BE2C (cell line): ENCODE measurements around the gene PKM.

Experiments used
- DNase-seq: peaks from one replicate; pipeline ENCODE4 v3.0.0-alpha.2; 2020
- H3K27me3 ChIP-seq: fragments of 250-450 bp; sonication (Bioruptor Pico); 2 replicates; pipeline ENCODE4 v1.5.1; 2020; ENCODE audit warnings: mild to moderate bottlenecking
- H3K36me3 ChIP-seq: fragments of 250-450 bp; sonication (Bioruptor Pico); 2 replicates; pipeline ENCODE4 v1.5.1; 2020; ENCODE audit warnings: mild to moderate bottlenecking
- H3K4me1 ChIP-seq: fragments of 250-450 bp; sonication (Bioruptor Pico); 2 replicates; pipeline ENCODE4 v1.5.1; 2020
- H3K4me3 ChIP-seq: 2 replicates; pipeline ENCODE4 v1.5.1; 2011; ENCODE audit warnings: low read depth, low read length
- H3K9me3 ChIP-seq: fragments of 250-450 bp; sonication (Bioruptor Pico); 2 replicates; pipeline ENCODE4 v1.5.1; 2020
- CTCF ChIP-seq: IDR thresholded peaks from 2 replicates; pipeline ENCODE4 v1.5.1; 2012; ENCODE audit warnings: mild to moderate bottlenecking, low read depth, low read length

Gene PKM

GRCh38 chr15:72205896-72206676 lies 24.9 kb downstream of the PKM start:
- H3K4me3 ChIP-seq = no peak overlapping the region
- H3K36me3 ChIP-seq = peaks cover 98% of the 10 kb centered on the region
- TF ChIP-seq CTCF = no peak
- H3K9me3 ChIP-seq = no peaks in the 10 kb centered on the region
- H3K27me3 ChIP-seq = no peaks in the 10 kb centered on the region
- no peak for DNase-seq
- H3K4me1 ChIP-seq = peaks cover 24% of the 10 kb centered on the region

- TF ChIP-seq CTCF = no peak
- Histone ChIP-seq H3K9me3 (no peaks in the 10 kb centered on the region), H3K36me3 (peaks cover 98% of the 10 kb centered on the region), H3K4me3 (no peak overlapping the region), H3K4me1 (peaks cover 24% of the 10 kb centered on the region), H3K27me3 (no peaks in the 10 kb centered on the region)
- no peak for DNase-seq
Observed at GRCh38 chr15:72205273-72205672, 25.7 kb downstream of the PKM start.

- H3K36me3 ChIP-seq = peaks cover 100% of the 10 kb centered on the region
- peaks cover 24% of the 10 kb centered on the region for H3K4me1 ChIP-seq
- no peak for TF ChIP-seq CTCF
- no peak overlapping the region for H3K4me3 ChIP-seq
- DNase-seq = peak; percentile 81
- no peaks in the 10 kb centered on the region for H3K27me3 ChIP-seq
- no peaks in the 10 kb centered on the region for H3K9me3 ChIP-seq
Observed at GRCh38 chr15:72203507-72203837, 27.5 kb downstream of the PKM start.

GRCh38 chr15:72202801-72203506 lies 28.0 kb downstream of the PKM start:
- Histone ChIP-seq H3K9me3 (no peaks in the 10 kb centered on the region), H3K4me1 (peaks cover 24% of the 10 kb centered on the region), H3K27me3 (no peaks in the 10 kb centered on the region), H3K36me3 (peaks cover 100% of the 10 kb centered on the region), H3K4me3 (no peak overlapping the region)
- TF ChIP-seq CTCF = no peak
- no peak for DNase-seq

GRCh38 chr15:72202302-72202701 lies 28.7 kb downstream of the PKM start:
- H3K36me3 ChIP-seq = peaks cover 95% of the 10 kb centered on the region
- TF ChIP-seq CTCF = no peak
- H3K9me3 ChIP-seq = no peaks in the 10 kb centered on the region
- no peaks in the 10 kb centered on the region for H3K27me3 ChIP-seq
- H3K4me3 ChIP-seq = no peak overlapping the region
- no peak for DNase-seq
- peaks cover 20% of the 10 kb centered on the region for H3K4me1 ChIP-seq

- Histone ChIP-seq H3K4me3 (no peak overlapping the region), H3K36me3 (peaks cover 86% of the 10 kb centered on the region), H3K27me3 (no peaks in the 10 kb centered on the region), H3K9me3 (no peaks in the 10 kb centered on the region), H3K4me1 (peaks cover 16% of the 10 kb centered on the region)
- no peak for TF ChIP-seq CTCF
- DNase-seq = no peak
Observed at GRCh38 chr15:72201391-72201921, 29.5 kb downstream of the PKM start.
